BLaER1 (cell line): Measurements from ENCODE around the gene BCL7B.
A peak's percentile ranks its signal among the peaks of the same experiment; 100 is the strongest.

Experiments
- H3K27ac ChIP-seq: shearing (Covaris generic); formaldehyde crosslinking; 2 replicates; pipeline ENCODE4 v1.8.1; 2022
- H3K27me3 ChIP-seq: shearing (Covaris generic); formaldehyde crosslinking; 2 replicates; pipeline ENCODE4 v1.8.1; 2022
- H3K36me3 ChIP-seq: shearing (Covaris generic); formaldehyde crosslinking; 2 replicates; pipeline ENCODE4 v1.8.1; 2022
- H3K4me1 ChIP-seq: shearing (Covaris generic); formaldehyde crosslinking; 2 replicates; pipeline ENCODE4 v1.8.1; 2022
- H3K4me2 ChIP-seq: shearing (Covaris generic); formaldehyde crosslinking; 2 replicates; pipeline ENCODE4 v1.8.1; 2022
- H3K4me3 ChIP-seq: shearing (Covaris generic); formaldehyde crosslinking; 2 replicates; pipeline ENCODE4 v1.8.1; 2022
- H3K9ac ChIP-seq: shearing (Covaris generic); formaldehyde crosslinking; 2 replicates; pipeline ENCODE4 v1.8.1; 2022
- H3K9me3 ChIP-seq: shearing (Covaris generic); formaldehyde crosslinking; 2 replicates; pipeline ENCODE4 v1.8.1; 2022
- H4K20me1 ChIP-seq: shearing (Covaris generic); formaldehyde crosslinking; 2 replicates; pipeline ENCODE4 v1.8.1; 2022
- Cebpa-rat ChIP-seq: shearing (Covaris generic); IDR thresholded peaks from 2 replicates; pipeline ENCODE4 v1.8.1; 2022

The BCL7B gene

DNA sequence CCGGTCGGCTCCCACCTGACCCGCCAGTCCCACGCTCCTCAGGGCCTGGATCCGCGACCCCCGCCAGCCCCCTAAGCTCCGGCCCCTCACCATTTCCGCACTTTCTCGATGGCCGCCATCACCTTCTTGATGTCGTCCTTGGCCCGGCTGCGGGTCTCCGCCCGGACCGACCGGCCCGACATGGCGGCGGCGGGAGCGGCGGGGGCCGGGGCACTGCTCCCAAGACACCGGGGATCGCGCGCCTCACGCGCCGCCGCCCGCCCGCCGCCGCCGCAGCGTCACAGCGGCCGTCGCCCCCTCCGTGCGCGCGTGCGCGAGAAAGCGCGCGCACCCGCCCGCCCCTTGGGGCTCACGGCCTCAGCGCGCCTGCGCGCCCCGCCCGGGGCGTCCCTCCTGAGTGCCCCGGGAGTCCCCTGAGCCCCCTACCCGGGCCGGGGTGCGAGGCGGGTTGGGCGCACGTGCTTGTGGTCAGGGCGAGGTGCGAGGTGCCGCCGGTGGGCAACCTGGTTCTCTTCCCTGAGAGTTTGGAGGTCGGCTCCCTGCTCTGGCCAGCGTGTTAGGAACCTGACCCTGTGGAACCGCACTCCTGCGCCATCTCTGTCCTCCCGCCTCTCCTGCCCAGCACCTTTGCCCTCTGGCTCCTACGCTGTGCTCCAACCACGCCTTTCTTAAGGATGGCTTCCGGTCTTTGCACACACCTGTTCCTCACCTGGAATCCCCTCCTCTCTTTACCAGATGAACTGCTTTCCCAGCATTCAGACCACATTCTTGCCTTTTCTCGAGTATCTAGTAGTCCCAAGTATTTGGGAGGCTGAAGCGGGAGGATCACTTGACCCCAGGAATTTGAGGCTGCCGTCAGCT, at the start of gene BCL7B:
Gene BCL7B (minus strand): TSS at position 294 of the 861 bp plus-strand sequence. CDS start 112 bp downstream, at position 182.
- H3K27me3 ChIP-seq = no peaks in the 10 kb centered on the region
- H4K20me1 ChIP-seq = peaks cover 34% of the 10 kb centered on the region
- peak within 1 kb of the TSS; percentile 99 for H3K27ac ChIP-seq
- peaks cover 35% of the 10 kb centered on the region for H3K4me1 ChIP-seq
- no peak for TF ChIP-seq Cebpa-rat
- 0 out of 2 replicates have a peak, but pooled peaks cover 3% of the 10 kb centered on the region for H3K9me3 ChIP-seq
- peak within 1 kb of the TSS; percentile 97 for H3K4me2 ChIP-seq
- peak within 1 kb of the TSS; percentile 97 for H3K9ac ChIP-seq
- H3K36me3 ChIP-seq = peaks cover 30% of the 10 kb centered on the region
- peak within 1 kb of the TSS; percentile 85 for H3K4me3 ChIP-seq

DNA sequence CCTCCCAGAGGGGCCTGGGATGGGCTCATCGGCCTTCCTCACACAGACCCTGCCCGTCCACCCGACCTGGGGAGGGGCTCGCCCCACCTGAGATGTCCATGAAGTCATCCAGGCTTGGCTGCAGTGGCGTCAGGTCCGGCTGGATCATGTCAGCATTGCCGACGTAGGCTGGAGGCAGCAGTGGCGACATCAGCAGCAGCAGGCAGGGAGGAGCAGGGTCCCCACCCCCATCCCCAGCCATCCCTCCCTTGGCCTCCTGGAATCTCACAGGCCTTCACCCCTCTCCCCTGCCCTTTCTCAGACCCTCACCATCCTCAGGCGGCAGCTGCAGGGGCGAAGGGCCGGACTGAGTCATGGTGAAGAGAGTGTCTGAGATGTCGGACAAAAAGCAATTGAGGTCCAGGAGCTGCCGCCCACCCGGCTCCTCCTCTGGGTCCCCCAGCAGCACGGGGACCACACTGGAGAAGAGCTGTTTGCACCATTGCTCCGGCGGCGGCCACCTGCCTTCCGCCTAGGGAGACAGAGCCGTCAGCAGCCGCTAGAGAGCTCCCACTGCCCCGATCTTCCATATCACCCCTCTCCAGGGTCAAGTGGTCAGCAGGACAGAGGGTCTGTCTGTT, 48.2 kb upstream of the BCL7B start:
- H3K4me3 ChIP-seq = no peak overlapping the region
- H3K4me1 ChIP-seq = peaks cover 23% of the 10 kb centered on the region
- no peak overlapping the region for H3K4me2 ChIP-seq
- H3K9me3 ChIP-seq = no peaks in the 10 kb centered on the region
- H4K20me1 ChIP-seq = no peaks in the 10 kb centered on the region
- no peak overlapping the region for H3K27ac ChIP-seq
- H3K36me3 ChIP-seq = no peaks in the 10 kb centered on the region
- H3K9ac ChIP-seq = no peak overlapping the region
- no peak for TF ChIP-seq Cebpa-rat
- peaks cover 4% of the 10 kb centered on the region; the same call in 1 of the 2 replicates for H3K27me3 ChIP-seq

DNA sequence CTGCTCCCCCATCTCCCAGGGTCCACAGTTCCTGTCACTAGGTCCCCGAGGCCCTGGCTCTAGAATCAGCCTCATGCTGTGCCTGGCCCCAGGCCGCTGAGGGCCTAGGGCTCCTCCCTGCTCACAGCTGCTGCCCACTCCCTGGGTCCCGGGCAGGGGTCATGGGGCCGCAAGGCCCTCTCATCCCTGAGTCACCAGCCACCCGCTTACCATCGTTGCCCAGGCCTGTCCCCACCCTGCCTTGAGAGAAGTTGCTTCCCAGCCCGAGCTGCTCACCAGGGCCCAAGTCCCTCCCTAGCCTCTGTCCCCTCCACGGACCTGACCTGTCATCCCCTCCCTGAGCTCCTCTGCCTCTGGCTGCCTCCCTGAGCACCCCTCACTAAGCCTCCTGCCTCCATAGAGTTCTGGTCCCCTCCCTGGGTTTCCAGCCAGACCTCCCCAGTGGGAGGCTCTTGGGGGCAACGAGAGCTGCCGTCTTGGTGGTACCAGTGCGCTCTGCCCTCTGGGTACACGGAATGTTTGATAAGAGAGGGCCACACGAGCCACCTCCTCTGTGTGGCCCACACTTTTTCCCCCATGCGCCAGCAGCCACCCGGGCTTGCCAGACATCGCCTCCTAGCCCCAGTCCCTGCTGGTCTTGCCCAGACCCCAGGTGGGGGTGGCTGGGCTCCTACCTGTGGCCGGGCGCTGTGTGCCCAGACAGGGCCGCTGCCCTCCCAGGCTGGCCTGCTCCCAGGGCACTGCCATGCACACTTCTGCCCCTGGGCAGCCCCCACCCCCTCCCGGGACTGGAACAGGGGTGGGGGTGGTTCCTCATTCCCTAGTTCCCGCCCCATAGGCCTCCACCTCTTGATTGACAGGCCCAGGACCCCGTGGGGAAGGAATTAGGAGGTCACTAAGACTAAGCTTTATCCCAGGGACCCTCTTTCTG, 45.5 kb upstream of the BCL7B start:
- Histone ChIP-seq H3K4me2 (peak overlapping the region; percentile 26; the same call in 1 of the 2 replicates), H3K27me3 (peaks cover 4% of the 10 kb centered on the region; the same call in 1 of the 2 replicates), H3K27ac (no peak overlapping the region), H3K4me1 (peaks cover 23% of the 10 kb centered on the region), H3K4me3 (no peak overlapping the region), H3K9ac (no peak overlapping the region), H3K9me3 (no peaks in the 10 kb centered on the region), H4K20me1 (no peaks in the 10 kb centered on the region), H3K36me3 (no peaks in the 10 kb centered on the region)
- TF ChIP-seq Cebpa-rat = no peak

DNA sequence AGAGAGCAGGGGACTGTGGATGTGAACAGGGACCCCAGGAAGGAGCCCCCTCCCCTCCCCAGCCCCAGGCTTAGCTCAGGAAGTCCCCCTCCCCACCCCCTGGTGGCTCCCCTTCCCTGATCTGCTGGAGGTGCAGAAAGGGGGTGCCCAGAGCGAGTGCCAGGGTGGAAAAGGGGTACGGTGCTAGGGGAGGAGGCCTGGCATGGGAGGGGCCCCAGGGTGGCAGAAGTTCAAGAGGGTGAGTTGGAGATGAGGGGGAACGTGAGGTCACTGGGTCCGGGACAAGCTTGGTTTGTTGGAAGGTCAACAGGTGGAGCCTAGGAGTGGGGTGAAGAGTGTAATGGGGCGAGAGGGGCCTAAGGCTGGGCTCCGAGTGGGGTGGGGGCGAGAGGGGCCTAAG, 42.4 kb upstream of the BCL7B start:
- Histone ChIP-seq H3K27ac (no peak overlapping the region), H3K9ac (no peak overlapping the region), H3K27me3 (no peaks in the 10 kb centered on the region), H3K4me2 (no peak overlapping the region), H4K20me1 (no peaks in the 10 kb centered on the region), H3K4me1 (peaks cover 18% of the 10 kb centered on the region), H3K9me3 (no peaks in the 10 kb centered on the region), H3K36me3 (no peaks in the 10 kb centered on the region), H3K4me3 (no peak overlapping the region)
- no peak for TF ChIP-seq Cebpa-rat

DNA sequence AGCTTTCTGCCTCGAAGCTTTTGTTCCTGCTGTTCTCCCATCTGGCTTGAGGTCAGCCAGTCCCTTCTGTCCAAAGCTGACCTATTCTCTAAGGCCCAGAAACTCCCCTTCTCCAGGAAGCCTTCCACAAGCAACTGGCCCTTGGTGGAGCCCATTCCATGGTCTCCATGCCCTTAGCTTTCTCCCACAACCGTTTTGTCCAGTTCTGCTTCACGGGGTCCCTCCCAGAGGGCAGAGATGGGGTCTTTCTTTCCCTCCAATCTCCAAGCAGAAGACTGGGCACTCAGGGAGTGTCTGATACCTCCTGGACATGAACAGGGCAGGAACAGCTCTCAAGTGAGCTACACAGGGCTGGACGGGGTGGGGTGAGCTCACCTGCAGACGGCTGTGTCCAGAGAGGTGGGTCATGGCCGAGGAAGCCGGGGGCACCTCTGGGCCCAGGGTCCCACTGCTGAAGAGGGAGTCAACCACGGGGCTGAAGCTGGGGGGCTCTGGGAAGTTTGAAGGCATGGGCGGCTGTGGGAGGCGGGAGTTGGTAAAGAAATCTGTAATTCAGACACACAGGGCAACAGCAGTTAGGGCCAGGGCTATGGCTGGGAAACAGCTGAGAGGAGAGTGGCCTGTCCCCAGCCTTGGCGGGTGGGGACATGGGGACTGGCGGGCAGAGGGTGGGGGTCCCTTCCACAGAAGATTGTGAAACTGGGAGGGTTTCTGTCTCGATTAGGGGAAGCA, 41.8 kb upstream of the BCL7B start:
- Histone ChIP-seq H3K4me1 (peaks cover 18% of the 10 kb centered on the region), H4K20me1 (no peaks in the 10 kb centered on the region), H3K27ac (no peak overlapping the region), H3K27me3 (no peaks in the 10 kb centered on the region), H3K36me3 (no peaks in the 10 kb centered on the region), H3K4me2 (no peak overlapping the region), H3K9ac (no peak overlapping the region), H3K4me3 (no peak overlapping the region), H3K9me3 (no peaks in the 10 kb centered on the region)
- TF ChIP-seq Cebpa-rat = no peak

DNA sequence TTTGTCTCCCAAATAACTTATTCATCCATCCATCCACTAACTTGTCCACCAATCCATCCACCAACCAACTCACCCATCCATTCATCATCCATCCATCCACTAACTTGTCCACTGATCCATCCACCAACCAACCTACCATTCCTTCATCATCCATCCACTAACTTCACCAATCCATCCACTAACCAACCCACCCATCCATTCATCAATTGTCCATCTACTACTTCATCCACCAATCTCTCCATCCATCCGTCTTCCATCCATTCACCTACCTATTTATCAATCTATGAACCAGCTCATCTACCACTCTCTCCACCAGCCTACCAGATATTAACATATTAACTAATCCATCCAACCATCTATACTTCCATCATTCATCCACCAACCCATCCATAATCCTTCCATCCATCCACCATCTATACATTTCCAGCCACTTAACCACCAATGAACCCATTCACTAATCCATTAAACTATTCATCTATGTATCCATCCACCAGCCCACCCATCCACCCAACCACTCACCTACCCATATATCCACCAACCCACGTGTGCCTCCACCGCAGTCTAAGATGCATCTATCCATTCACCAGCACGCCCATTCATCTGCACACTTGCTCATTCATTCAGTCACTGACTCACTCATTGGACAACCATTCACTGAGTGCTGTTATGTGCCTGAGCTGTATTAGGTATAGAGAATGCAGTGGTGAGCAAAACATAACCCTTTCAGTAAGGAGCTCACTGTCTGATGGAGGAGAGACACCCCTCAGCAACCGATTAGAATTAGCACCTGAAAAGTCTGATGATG, 40.7 kb upstream of the BCL7B start:
- no peak overlapping the region for H3K4me2 ChIP-seq
- H3K9ac ChIP-seq = no peak overlapping the region
- no peak overlapping the region for H3K27ac ChIP-seq
- no peaks in the 10 kb centered on the region for H3K27me3 ChIP-seq
- H3K36me3 ChIP-seq = no peaks in the 10 kb centered on the region
- H4K20me1 ChIP-seq = no peaks in the 10 kb centered on the region
- no peak for TF ChIP-seq Cebpa-rat
- H3K9me3 ChIP-seq = no peaks in the 10 kb centered on the region
- H3K4me1 ChIP-seq = peaks cover 18% of the 10 kb centered on the region
- no peak overlapping the region for H3K4me3 ChIP-seq

DNA sequence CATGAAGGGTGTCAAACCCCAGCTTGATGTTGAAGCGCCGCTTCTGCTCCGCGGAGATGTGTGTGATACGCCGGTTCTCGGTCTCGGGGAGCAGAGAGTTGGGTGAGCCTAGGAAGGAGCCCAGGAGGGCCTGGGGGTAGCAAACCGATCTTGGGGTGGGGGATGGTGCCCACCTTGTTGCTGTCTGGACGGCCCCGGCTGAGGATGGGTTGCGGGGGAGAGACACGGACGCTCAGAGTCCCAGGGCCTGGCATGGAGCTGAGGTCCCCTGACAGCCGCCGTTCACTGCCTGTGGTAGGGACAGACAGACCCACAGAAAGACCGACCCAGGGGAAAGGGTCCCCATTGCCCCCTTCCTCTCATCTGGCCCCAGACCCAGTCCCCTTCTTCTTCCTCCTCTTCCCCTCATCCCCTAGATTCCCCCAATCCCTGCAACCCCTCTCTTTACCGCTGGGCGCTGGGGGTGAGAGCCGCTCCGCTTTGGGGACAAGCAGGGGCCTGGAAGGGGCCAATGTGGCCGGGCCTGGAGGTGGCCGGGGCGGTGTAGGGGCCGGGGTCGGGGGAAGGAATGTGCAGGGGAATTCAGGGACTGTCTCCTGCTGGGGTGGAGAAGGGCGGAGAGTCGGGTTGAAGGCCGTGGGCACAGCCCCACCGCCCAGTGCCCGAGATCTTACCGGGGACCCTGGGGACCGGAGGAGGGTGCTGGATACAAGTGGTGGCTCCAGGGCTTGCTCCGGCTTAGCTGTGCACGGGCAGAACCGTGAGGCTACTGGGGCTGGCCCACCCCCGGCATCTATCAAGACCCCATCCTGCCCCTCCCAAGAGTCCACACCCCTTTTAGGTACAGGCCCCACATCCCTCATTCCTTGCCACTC, 38.9 kb upstream of the BCL7B start:
- H3K27me3 ChIP-seq = no peaks in the 10 kb centered on the region
- H3K4me1 ChIP-seq = peaks cover 3% of the 10 kb centered on the region; the same call in 1 of the 2 replicates
- H3K9me3 ChIP-seq = no peaks in the 10 kb centered on the region
- H3K27ac ChIP-seq = no peak overlapping the region
- H3K4me2 ChIP-seq = no peak overlapping the region
- H3K4me3 ChIP-seq = no peak overlapping the region
- H3K36me3 ChIP-seq = no peaks in the 10 kb centered on the region
- no peak overlapping the region for H3K9ac ChIP-seq
- TF ChIP-seq Cebpa-rat = no peak
- no peaks in the 10 kb centered on the region for H4K20me1 ChIP-seq

DNA sequence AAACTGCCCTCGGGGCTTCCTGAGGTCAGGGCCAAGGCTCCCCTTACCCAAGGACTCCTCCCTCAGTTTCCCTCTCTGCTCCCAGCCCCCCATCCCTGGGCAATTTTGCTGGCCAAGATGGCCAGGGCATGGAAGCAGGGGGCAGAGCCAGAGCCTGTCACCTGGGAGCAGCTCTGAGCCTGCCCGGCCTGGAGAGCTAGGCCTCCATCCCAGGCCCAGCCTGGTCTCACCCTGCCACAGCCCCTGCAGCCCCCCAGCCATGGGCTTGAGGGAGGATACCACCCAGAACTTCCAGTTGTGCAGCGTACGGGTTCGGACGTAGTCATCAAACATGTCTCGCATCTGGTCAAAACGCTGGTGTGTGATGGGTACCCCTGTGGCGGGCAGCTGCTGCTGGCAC, 37.9 kb upstream of the BCL7B start:
- TF ChIP-seq Cebpa-rat = no peak
- Histone ChIP-seq H3K27ac (no peak overlapping the region), H3K36me3 (no peaks in the 10 kb centered on the region), H4K20me1 (no peaks in the 10 kb centered on the region), H3K4me3 (no peak overlapping the region), H3K27me3 (no peaks in the 10 kb centered on the region), H3K4me1 (no peaks in the 10 kb centered on the region), H3K9me3 (no peaks in the 10 kb centered on the region), H3K4me2 (no peak overlapping the region), H3K9ac (no peak overlapping the region)
